ENCODE results near the gene TRPM5. TPM values are rescaled to one million over a fixed set of nuclear protein-coding genes. Genes with fewer than 3 reads are reported as not detected.

The TRPM5 gene
- polyA plus RNA-seq, 1 donor (not counting 4 experiments of a cell fraction or from before 2014, with no cell fraction given): not detected

DNA sequence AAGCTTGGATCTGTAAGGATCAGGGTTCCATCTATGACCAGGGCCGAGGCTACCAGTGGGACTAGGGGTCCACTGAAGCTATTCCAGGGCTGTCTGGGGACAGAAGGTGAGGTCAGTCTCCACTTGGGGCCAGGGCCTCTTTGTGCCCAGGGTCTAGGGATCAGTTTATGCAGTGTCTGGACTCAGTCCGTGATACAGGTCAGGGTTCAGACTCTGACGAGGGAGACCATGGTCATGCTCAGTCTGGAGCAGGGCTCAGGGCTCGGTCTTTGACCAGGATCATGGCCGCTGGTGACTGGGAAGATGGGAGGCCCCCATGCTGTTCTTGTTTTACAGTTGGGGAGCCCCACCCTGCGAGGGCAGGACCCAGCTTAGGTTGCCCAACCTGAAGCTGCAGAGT, 32.0 kb downstream of the TRPM5 start:
- Histone ChIP-seq H3K36me3 (ENCODE audit: control insufficient read depth in 2 of 2, extremely low read depth in 1 of 2, insufficient read depth in 2 of 2, low read length in 2 of 2) (no peaks in the 10 kb centered on the region), H3K4me1 (ENCODE audit: control insufficient read depth, extremely low read depth, insufficient read depth, low read length) (no peaks in the 10 kb centered on the region), H3K4me3 (ENCODE audit: control insufficient read depth in 2 of 3, extremely low read depth in 1 of 3, insufficient read depth in 2 of 3, low read depth in 1 of 3, low read length in 3 of 3) (no peak overlapping the region), H3K79me2 (ENCODE audit: control insufficient read depth, insufficient read depth, low read length) (no peaks in the 10 kb centered on the region), H3K9me1 (ENCODE audit: control insufficient read depth, extremely low read depth, insufficient read depth, low read length) (no peaks in the 10 kb centered on the region), H3K9me3 (ENCODE audit: control insufficient read depth, low read depth, low read length) (no peaks in the 10 kb centered on the region), H3K27me3 (ENCODE audit: control insufficient read depth, extremely low read depth, insufficient read depth, low read length) (peaks cover 4% of the 10 kb centered on the region), H3K9ac (ENCODE audit: control insufficient read depth, extremely low read depth, insufficient read depth, low read length) (no peak overlapping the region), H3K4me2 (ENCODE audit: control insufficient read depth, extremely low read depth, insufficient read depth, low read depth, low read length) (no peak overlapping the region), H2AFZ (ENCODE audit: control insufficient read depth, low read length) (no peak overlapping the region), H3K27ac (ENCODE audit: control insufficient read depth, insufficient read depth, low read length) (no peak overlapping the region), H4K20me1 (ENCODE audit: control insufficient read depth, extremely low read depth, insufficient read depth, low read length) (no peaks in the 10 kb centered on the region)
- no peak for DNase-seq (ENCODE audit: low read depth, low spot score)
- TF ChIP-seq, protein P1, sequence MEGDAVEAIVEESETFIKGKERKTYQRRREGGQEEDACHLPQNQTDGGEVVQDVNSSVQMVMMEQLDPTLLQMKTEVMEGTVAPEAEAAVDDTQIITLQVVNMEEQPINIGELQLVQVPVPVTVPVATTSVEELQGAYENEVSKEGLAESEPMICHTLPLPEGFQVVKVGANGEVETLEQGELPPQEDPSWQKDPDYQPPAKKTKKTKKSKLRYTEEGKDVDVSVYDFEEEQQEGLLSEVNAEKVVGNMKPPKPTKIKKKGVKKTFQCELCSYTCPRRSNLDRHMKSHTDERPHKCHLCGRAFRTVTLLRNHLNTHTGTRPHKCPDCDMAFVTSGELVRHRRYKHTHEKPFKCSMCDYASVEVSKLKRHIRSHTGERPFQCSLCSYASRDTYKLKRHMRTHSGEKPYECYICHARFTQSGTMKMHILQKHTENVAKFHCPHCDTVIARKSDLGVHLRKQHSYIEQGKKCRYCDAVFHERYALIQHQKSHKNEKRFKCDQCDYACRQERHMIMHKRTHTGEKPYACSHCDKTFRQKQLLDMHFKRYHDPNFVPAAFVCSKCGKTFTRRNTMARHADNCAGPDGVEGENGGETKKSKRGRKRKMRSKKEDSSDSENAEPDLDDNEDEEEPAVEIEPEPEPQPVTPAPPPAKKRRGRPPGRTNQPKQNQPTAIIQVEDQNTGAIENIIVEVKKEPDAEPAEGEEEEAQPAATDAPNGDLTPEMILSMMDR (optimal IDR thresholded peaks at IDR 0.05 in 1 of 3, IDR thresholded peaks at IDR 0.05 in 1 of 3, conservative IDR thresholded peaks at IDR 0.05 in 1 of 3; ENCODE audit: extremely low read depth in 1 of 3, insufficient read depth in 2 of 3, low read length in 3 of 3): no peak
- no peak for TF ChIP-seq EZH2 (IDR thresholded peaks at IDR 0.05; ENCODE audit: low read length)
- dilution Hi-C loops (cut with MboI; ENCODE audit: extremely low pct_ligation_motif_present, low sequenced_read_pairs): no loop called here
- no peak for FAIRE-seq

DNA sequence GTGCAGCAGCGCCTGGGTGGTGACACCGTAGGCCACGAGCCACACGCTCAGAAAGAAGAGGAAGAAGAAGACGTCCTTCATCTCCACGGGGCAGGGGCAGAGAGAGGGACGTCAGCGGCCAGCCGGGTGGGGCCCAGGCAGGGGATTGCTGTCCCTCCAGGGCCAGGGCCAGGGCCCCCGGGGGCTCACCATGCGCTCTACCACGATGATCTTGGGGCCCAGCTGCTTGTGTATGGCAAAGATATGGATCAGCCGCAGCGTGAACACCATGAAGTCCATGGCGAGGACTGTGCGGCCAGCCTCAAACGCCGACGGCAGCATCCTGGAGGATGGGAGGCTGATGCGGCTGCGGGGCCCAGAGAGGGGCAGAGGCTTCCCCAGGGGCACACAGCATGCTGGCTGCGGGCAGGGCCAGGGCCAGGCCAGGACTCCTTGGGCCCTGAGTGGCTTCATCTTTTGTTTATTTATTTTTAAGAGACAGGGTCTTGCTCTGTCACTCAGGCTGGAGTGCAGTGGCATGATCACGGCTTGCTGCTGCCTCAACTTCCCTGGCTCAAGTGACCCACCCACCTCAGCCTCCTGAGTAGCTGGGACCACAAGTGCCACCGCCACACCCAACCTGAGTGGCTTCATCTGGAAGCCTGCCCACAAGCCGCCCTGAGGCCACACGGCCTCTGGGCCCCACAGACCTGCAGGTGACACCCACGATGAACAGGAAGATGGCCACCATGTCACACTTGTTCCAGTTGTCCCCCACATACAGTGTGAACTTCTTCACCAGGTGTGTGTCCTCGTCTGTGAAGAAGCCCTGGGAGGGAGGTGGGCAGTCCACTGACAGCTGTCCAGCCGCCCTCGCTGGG, 32.6 kb downstream of the TRPM5 start:
- FAIRE-seq (no peak), DNase-seq (ENCODE audit: low read depth, low spot score) (no peak)
- Histone ChIP-seq H3K79me2 (ENCODE audit: control insufficient read depth, insufficient read depth, low read length) (no peaks in the 10 kb centered on the region), H3K9me1 (ENCODE audit: control insufficient read depth, extremely low read depth, insufficient read depth, low read length) (no peaks in the 10 kb centered on the region), H4K20me1 (ENCODE audit: control insufficient read depth, extremely low read depth, insufficient read depth, low read length) (no peaks in the 10 kb centered on the region), H3K27me3 (ENCODE audit: control insufficient read depth, extremely low read depth, insufficient read depth, low read length) (peaks cover 4% of the 10 kb centered on the region), H3K9me3 (ENCODE audit: control insufficient read depth, low read depth, low read length) (no peaks in the 10 kb centered on the region), H3K4me2 (ENCODE audit: control insufficient read depth, extremely low read depth, insufficient read depth, low read depth, low read length) (no peak overlapping the region), H3K36me3 (ENCODE audit: control insufficient read depth in 2 of 2, extremely low read depth in 1 of 2, insufficient read depth in 2 of 2, low read length in 2 of 2) (no peaks in the 10 kb centered on the region), H3K4me1 (ENCODE audit: control insufficient read depth, extremely low read depth, insufficient read depth, low read length) (no peaks in the 10 kb centered on the region), H2AFZ (ENCODE audit: control insufficient read depth, low read length) (no peak overlapping the region), H3K9ac (ENCODE audit: control insufficient read depth, extremely low read depth, insufficient read depth, low read length) (no peak overlapping the region), H3K4me3 (ENCODE audit: control insufficient read depth in 2 of 3, extremely low read depth in 1 of 3, insufficient read depth in 2 of 3, low read depth in 1 of 3, low read length in 3 of 3) (no peak overlapping the region), H3K27ac (ENCODE audit: control insufficient read depth, insufficient read depth, low read length) (no peak overlapping the region)
- dilution Hi-C loops (cut with MboI; ENCODE audit: extremely low pct_ligation_motif_present, low sequenced_read_pairs): no loop called here
- no peak for TF ChIP-seq EZH2 (IDR thresholded peaks at IDR 0.05; ENCODE audit: low read length)
- TF ChIP-seq, protein P1 (optimal IDR thresholded peaks at IDR 0.05 in 1 of 3, IDR thresholded peaks at IDR 0.05 in 1 of 3, conservative IDR thresholded peaks at IDR 0.05 in 1 of 3; ENCODE audit: extremely low read depth in 1 of 3, insufficient read depth in 2 of 3, low read length in 3 of 3): no peak
